Uterus (tissue), 4 donors: ENCODE measurements around the gene AGPAT1. TPM values are rescaled to one million over a fixed set of nuclear protein-coding genes. Genes with fewer than 3 reads are reported as not detected.

Experiments
- DNase-seq, 2 donors: peaks; one replicate each; pipeline ENCODE4 v3.0.0-alpha.2; 2019 to 2020
- H3K27ac ChIP-seq, 2 donors: fragments of 200-600 bp; sonication (generic); 1 replicate in 1 of 2; 2 replicates in 1 of 2; pipeline ENCODE4 v1.5.1; 2016 to 2018
- H3K27me3 ChIP-seq, 2 donors: fragments of 200-600 bp; sonication (generic); one replicate each; pipeline ENCODE4 v1.5.1; 2018 to 2019; ENCODE audit warnings: control low read depth in 1 of 2
- H3K36me3 ChIP-seq, 2 donors: fragments of 200-600 bp; sonication (generic); one replicate each; pipeline ENCODE4 v1.5.1; 2019; ENCODE audit warnings: control low read depth in 1 of 2
- H3K4me1 ChIP-seq, 2 donors: fragments of 200-600 bp; sonication (generic); one replicate each; pipeline ENCODE4 v1.5.1; 2018 to 2019; ENCODE audit warnings: control low read depth in 1 of 2
- H3K4me3 ChIP-seq, 2 donors: fragments of 200-600 bp; sonication (generic); 1 replicate in 1 of 2; 2 replicates in 1 of 2; pipeline ENCODE4 v1.5.1; 2018 to 2019; ENCODE audit warnings: mild to moderate bottlenecking in 1 of 2
- H3K9me3 ChIP-seq, 2 donors: fragments of 200-600 bp; sonication (generic); one replicate each; pipeline ENCODE4 v1.5.1; 2019; ENCODE audit warnings: control low read depth in 1 of 2
- CTCF ChIP-seq, 4 experiments: fragments of 200-600 bp in 2 of 4; fragments of 450-650 bp in 2 of 4; sonication (generic) in 2 of 4; IDR thresholded peaks; one replicate each; pipeline ENCODE4 v1.5.1; 2016 to 2019; ENCODE audit warnings: antibody characterized with exemption in 4 of 4, mild to moderate bottlenecking in 2 of 4, moderate library complexity in 1 of 4
- POLR2A ChIP-seq, 2 donors: fragments of 450-650 bp; IDR thresholded peaks; one replicate each; pipeline ENCODE4 v1.6.1; 2016; ENCODE audit warnings: antibody characterized with exemption in 2 of 2, mild to moderate bottlenecking in 1 of 2, moderate library complexity in 1 of 2
- intact Hi-C: fragments of 100-400 bp; cut with DNase I; formaldehyde crosslinking; loops from one replicate; pipeline ENCODE4 v1.15.1; 2023; ENCODE audit warnings: low total_unique reads
- total RNA-seq, 4 donors: library from RNA; depleted of rRNA in 3 of 4; stranded (reverse); fragments of >200 nt in 3 of 4; gene quantifications; one replicate each; pipeline versions ENCODE4 v1.1.0 to v1.2.4, GENCODE V29; 2014 to 2023
- donor health status: DM: yes; HTN: yes; CAD: no.

AGPAT1 gene
- total RNA-seq, 4 donors from 2014 or later, result 14.2 to 71.2 (median 37.7) TPM

- Histone ChIP-seq H3K27me3 (no peaks in the 10 kb centered on the region), H3K36me3 (no peaks in the 10 kb centered on the region), H3K27ac (peak overlapping the region; percentile 84 to 89), H3K9me3 (no peaks in the 10 kb centered on the region), H3K4me1 (peaks cover 0 to 19% of the 10 kb centered on the region in 2 donors), H3K4me3 (peak overlapping the region; percentile 93 to 97)
- TF ChIP-seq CTCF (IDR thresholded peaks at IDR 0.05), result no peak
- TF ChIP-seq POLR2A (IDR thresholded peaks at IDR 0.05), result no peak
- intact Hi-C loops, result loop anchor here (10.0 kb wide), 1 partner anchor 47 kb away; the partner anchor contains the start of genes AGPAT1 and RNF5
- no peak for DNase-seq
Observed at GRCh38 chr6:32127409-32127716, 48.5 kb downstream of the AGPAT1 start.

- no peaks in the 10 kb centered on the region for H3K36me3 ChIP-seq
- peak overlapping the region; percentile 84 to 89 for H3K27ac ChIP-seq
- DNase-seq, result no peak
- H3K4me3 ChIP-seq, result peak overlapping the region in 1 of 2 donors; percentile 97
- H3K4me1 ChIP-seq, result peaks cover 0 to 19% of the 10 kb centered on the region in 2 donors
- intact Hi-C loops, result loop anchor here (10.0 kb wide), 1 partner anchor 48 kb away; the partner anchor contains the start of genes AGPAT1 and RNF5
- H3K9me3 ChIP-seq, result no peaks in the 10 kb centered on the region
- H3K27me3 ChIP-seq, result no peaks in the 10 kb centered on the region
- TF ChIP-seq POLR2A (IDR thresholded peaks at IDR 0.05) (no peak), CTCF (IDR thresholded peaks at IDR 0.05) (no peak)
Observed at GRCh38 chr6:32126880-32127279, 49.0 kb downstream of the AGPAT1 start.

DNA sequence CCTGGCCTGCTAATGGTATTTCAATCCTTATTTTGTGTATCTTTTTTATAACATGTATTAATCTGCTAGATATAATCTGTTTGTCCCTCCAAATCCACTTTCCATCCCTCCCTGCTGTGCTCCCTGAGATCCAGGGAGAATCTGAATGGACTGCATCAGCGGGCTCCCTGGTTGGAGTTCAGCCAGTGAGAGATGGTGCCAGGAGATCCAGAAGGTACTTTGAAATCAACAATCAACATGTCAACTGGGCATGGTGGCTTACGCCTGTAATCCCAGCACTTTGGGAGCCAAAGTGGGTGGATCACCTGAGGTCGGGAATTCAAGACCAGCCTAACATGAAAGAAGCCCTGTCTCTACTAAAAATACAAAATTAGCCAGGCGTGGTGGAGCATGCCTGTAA lies 52.2 kb downstream of the AGPAT1 start:
- intact Hi-C loops, result loop anchor here (10.0 kb wide), 1 partner anchor 51 kb away; the partner anchor contains the start of genes AGPAT1 and RNF5
- Histone ChIP-seq H3K9me3 (no peaks in the 10 kb centered on the region), H3K4me3 (no peak overlapping the region), H3K27ac (no peak overlapping the region), H3K4me1 (peaks cover 0 to 17% of the 10 kb centered on the region in 2 donors), H3K36me3 (no peaks in the 10 kb centered on the region), H3K27me3 (no peaks in the 10 kb centered on the region)
- no peak for DNase-seq
- TF ChIP-seq POLR2A (IDR thresholded peaks at IDR 0.05) (no peak), CTCF (IDR thresholded peaks at IDR 0.05) (no peak)

GRCh38 chr6:32120573-32121059 lies 55.3 kb downstream of the AGPAT1 start:
- no peaks in the 10 kb centered on the region for H3K36me3 ChIP-seq
- DNase-seq, result no peak
- H3K9me3 ChIP-seq, result no peaks in the 10 kb centered on the region
- no peak overlapping the region for H3K27ac ChIP-seq
- no peaks in the 10 kb centered on the region for H3K27me3 ChIP-seq
- H3K4me3 ChIP-seq, result no peak overlapping the region
- peaks cover 0 to 6% of the 10 kb centered on the region in 2 donors for H3K4me1 ChIP-seq
- intact Hi-C loops, result loop anchor here (10.0 kb wide), 1 partner anchor 54 kb away; the partner anchor contains the start of genes AGPAT1 and RNF5
- TF ChIP-seq POLR2A (IDR thresholded peaks at IDR 0.05), result no peak
- no peak for TF ChIP-seq CTCF (IDR thresholded peaks at IDR 0.05)

- no peaks in the 10 kb centered on the region for H3K36me3 ChIP-seq
- H3K27me3 ChIP-seq, result no peaks in the 10 kb centered on the region
- peaks cover 5 to 21% of the 10 kb centered on the region in 2 donors for H3K4me1 ChIP-seq
- no peak overlapping the region for H3K4me3 ChIP-seq
- no peaks in the 10 kb centered on the region for H3K9me3 ChIP-seq
- peak overlapping the region; percentile 61 to 65 for H3K27ac ChIP-seq
- intact Hi-C loops, result no loop called here
- no peak for TF ChIP-seq POLR2A (IDR thresholded peaks at IDR 0.05)
- TF ChIP-seq CTCF (IDR thresholded peaks at IDR 0.05), result peak; percentile 81 to 93 (median 90)
- peak; percentile 87 to 88 for DNase-seq
Observed at GRCh38 chr6:32118782-32119628, 56.9 kb downstream of the AGPAT1 start.
